Measurements from ENCODE around the gene TSSK2. TPM values are rescaled to one million over a fixed set of nuclear protein-coding genes. Genes with fewer than 3 reads are reported as not detected.
"Not testable (repeated sequence)": the region's sequence is repeated elsewhere in the genome, so short reads cannot be mapped to it uniquely, and the experiment has no call there.

TSSK2 gene
- not detected for total RNA-seq

GRCh38 chr22:19130959-19131684 lies at the start of gene TSSK2:
TSSK2 (plus strand) TSS chr22:19131308; CDS start chr22:19131400, 92 bp downstream.
- 82 to 87% methylated on average over 23 to 26 of the region's 27 CpGs for WGBS, 2 donors
- H3K4me3 ChIP-seq (ENCODE audit: low read depth, poor library complexity, severe bottlenecking), result no peak within 1 kb of the TSS
- intact Hi-C loops (cut with DNase I; ENCODE audit: low total_unique reads), result loop anchor here (10.0 kb wide), 1 partner anchor 504 kb away; no protein-coding TSS in a partner anchor
- no peak for DNase-seq (ENCODE audit: low spot score in 2 of 2)
- TF ChIP-seq, protein P1, sequence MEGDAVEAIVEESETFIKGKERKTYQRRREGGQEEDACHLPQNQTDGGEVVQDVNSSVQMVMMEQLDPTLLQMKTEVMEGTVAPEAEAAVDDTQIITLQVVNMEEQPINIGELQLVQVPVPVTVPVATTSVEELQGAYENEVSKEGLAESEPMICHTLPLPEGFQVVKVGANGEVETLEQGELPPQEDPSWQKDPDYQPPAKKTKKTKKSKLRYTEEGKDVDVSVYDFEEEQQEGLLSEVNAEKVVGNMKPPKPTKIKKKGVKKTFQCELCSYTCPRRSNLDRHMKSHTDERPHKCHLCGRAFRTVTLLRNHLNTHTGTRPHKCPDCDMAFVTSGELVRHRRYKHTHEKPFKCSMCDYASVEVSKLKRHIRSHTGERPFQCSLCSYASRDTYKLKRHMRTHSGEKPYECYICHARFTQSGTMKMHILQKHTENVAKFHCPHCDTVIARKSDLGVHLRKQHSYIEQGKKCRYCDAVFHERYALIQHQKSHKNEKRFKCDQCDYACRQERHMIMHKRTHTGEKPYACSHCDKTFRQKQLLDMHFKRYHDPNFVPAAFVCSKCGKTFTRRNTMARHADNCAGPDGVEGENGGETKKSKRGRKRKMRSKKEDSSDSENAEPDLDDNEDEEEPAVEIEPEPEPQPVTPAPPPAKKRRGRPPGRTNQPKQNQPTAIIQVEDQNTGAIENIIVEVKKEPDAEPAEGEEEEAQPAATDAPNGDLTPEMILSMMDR (IDR thresholded peaks at IDR 0.05), result no peak
- no peak for TF ChIP-seq POLR2A (IDR thresholded peaks at IDR 0.05)

- TF ChIP-seq, protein P1 (IDR thresholded peaks at IDR 0.05), result no peak
- TF ChIP-seq POLR2A (IDR thresholded peaks at IDR 0.05), result no peak
- no peak for DNase-seq (ENCODE audit: low spot score in 2 of 2)
- 80 to 86% methylated on average over 3 of the region's 3 CpGs for WGBS, 2 donors
- no peak overlapping the region for H3K4me3 ChIP-seq (ENCODE audit: low read depth, poor library complexity, severe bottlenecking)
- intact Hi-C loops (cut with DNase I; ENCODE audit: low total_unique reads), result no loop called here
Measured at GRCh38 chr22:19081351-19081750, 49.8 kb upstream of the TSSK2 start.

GRCh38 chr22:19082101-19082500 lies 49.0 kb upstream of the TSSK2 start:
- intact Hi-C loops (cut with DNase I; ENCODE audit: low total_unique reads), result no loop called here
- H3K4me3 ChIP-seq (ENCODE audit: low read depth, poor library complexity, severe bottlenecking), result no peak overlapping the region
- no peak for DNase-seq (ENCODE audit: low spot score in 2 of 2)
- 63 to 72% methylated on average over 3 of the region's 3 CpGs for WGBS, 2 donors
- TF ChIP-seq, protein P1 (IDR thresholded peaks at IDR 0.05), result no peak
- TF ChIP-seq POLR2A (IDR thresholded peaks at IDR 0.05), result no peak

DNA sequence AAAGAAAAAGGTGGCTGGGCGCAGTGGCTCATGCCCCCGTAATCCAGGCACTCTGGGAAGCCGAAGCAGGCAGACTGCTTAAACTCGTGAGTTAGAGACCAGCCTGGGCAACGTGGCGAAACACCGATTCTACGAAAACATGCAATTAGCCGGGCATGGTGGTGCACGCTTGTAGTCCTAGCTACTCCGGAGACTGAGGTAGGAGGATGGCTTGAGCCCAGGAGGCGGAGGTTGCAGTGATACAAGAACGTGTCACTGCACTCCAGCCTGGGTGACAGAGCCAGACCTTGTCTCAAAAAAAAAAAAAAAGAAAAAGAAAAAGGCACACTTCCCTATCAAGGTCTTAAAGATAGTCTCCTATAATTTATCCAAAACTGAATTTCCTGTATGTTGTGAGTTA lies 48.3 kb upstream of the TSSK2 start:
- WGBS, 2 donors, result 87 to 90% methylated on average over 13 of the region's 13 CpGs
- no peak overlapping the region for H3K4me3 ChIP-seq (ENCODE audit: low read depth, poor library complexity, severe bottlenecking)
- intact Hi-C loops (cut with DNase I; ENCODE audit: low total_unique reads), result no loop called here
- no peak for DNase-seq (ENCODE audit: low spot score in 2 of 2)
- no peak for TF ChIP-seq POLR2A (IDR thresholded peaks at IDR 0.05)
- TF ChIP-seq, protein P1 (IDR thresholded peaks at IDR 0.05), result no peak

- peak in 1 of 2 donors; percentile 58 for DNase-seq (ENCODE audit: low spot score in 2 of 2)
- intact Hi-C loops (cut with DNase I; ENCODE audit: low total_unique reads); H3K4me3 ChIP-seq (ENCODE audit: low read depth, poor library complexity, severe bottlenecking): not testable (repeated sequence)
- 96 to 97% methylated on average over 24 to 28 of the region's 30 CpGs for WGBS, 2 donors
Measured at GRCh38 chr22:19084126-19084525, 47.0 kb upstream of the TSSK2 start.

DNA sequence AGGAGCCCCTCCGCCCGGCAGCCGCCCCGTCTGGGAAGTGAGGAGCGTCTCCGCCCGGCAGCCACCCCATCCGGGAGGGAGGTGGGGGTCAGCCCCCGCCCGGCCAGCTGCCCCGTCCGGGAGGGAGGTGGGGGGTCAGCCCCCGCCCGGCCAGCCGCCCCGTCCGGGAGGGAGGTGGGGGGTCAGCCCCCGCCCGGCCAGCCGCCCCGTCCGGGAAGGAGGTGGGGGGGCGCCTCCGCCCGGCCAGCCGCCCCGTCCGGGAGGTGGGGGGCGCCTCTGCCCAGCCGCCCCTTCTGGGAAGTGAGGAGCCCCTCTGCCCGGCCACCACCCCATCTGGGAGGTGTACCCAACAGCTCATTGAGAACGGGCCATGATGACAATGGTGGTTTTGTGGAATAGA lies 46.5 kb upstream of the TSSK2 start:
- peak in 1 of 2 donors; percentile 9 for DNase-seq (ENCODE audit: low spot score in 2 of 2)
- intact Hi-C loops (cut with DNase I; ENCODE audit: low total_unique reads); H3K4me3 ChIP-seq (ENCODE audit: low read depth, poor library complexity, severe bottlenecking): not testable (repeated sequence)
- WGBS, 2 donors, result 87 to 95% methylated on average over 3 of the region's 32 CpGs

DNA sequence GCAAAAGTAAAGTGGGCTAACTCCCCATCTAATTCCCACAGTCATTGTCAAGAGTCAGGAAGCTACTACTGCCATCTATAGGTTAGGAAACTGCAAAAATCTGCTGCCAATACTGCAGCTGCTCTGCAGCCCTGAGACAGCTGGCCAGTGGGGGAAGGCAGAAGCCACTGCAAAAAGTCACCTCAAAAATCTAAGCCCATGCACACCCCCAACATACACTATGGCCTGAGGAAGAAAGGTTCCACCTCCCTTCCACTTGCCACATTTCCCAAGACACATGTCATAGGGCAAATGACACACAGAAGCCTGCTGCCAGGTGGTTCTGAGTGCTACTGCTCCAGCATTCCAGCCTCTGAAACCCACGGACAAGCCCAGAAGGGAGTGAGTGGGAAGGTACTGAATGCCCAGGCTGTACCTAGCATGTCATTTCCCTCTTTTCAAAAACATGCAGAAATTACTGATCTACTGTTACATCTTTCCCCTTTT lies 45.8 kb upstream of the TSSK2 start:
- intact Hi-C loops (cut with DNase I; ENCODE audit: low total_unique reads), result no loop called here
- 10 to 22% methylated on average over 1 of the region's 1 CpG for WGBS, 2 donors

More for the DNA sequence above, 45.8 kb upstream of the TSSK2 start:
- peak in 1 of 2 donors; percentile 62 for DNase-seq (ENCODE audit: low spot score in 2 of 2)
- no peak overlapping the region for H3K4me3 ChIP-seq (ENCODE audit: low read depth, poor library complexity, severe bottlenecking)
- TF ChIP-seq, protein P1 (IDR thresholded peaks at IDR 0.05), result no peak
- TF ChIP-seq POLR2A (IDR thresholded peaks at IDR 0.05), result no peak
